K562 (cell line): ENCODE data around the gene MED31. TPM values are rescaled to one million over a fixed set of nuclear protein-coding genes. Genes with fewer than 3 reads are reported as not detected.

Experiments used
- ARID4B ChIP-seq: sonication (generic); formaldehyde crosslinking; IDR thresholded peaks from 2 replicates; pipeline ENCODE4 v1.8.0; 2022; ENCODE audit warnings: mild to moderate bottlenecking, missing genetic modification reagents
- ATF1 ChIP-seq, 2 experiments: fragments of 450-650 bp in 1 of 2; IDR thresholded peaks; 2 replicates each; pipeline ENCODE4 v1.6.1; 2016; ENCODE audit warnings: missing compliant biosample characterization in 1 of 2, missing genetic modification characterization in 1 of 2
- ATF7 ChIP-seq: fragments of 450-650 bp; IDR thresholded peaks from 2 replicates; pipeline ENCODE4 v1.7.1; 2014; ENCODE audit warnings: mild to moderate bottlenecking, moderate library complexity
- CCNT2 ChIP-seq: IDR thresholded peaks from 2 replicates; pipeline ENCODE4 v1.6.1; 2011; ENCODE audit warnings: borderline replicate concordance, low read depth, mild to moderate bottlenecking, moderate library complexity, mixed read lengths, low read length; ENCODE audit not compliant: insufficient read length; ENCODE audit errors: extremely low read depth
- EP400 ChIP-seq: fragments of 450-650 bp; IDR thresholded peaks from 2 replicates; pipeline ENCODE4 v1.6.1; 2017; ENCODE audit warnings: antibody characterized with exemption, mild to moderate bottlenecking, moderate library complexity
- FOXJ3 ChIP-seq: sonication (generic); formaldehyde crosslinking; IDR thresholded peaks from 2 replicates; pipeline ENCODE4 v1.4.0; 2020; ENCODE audit warnings: mild to moderate bottlenecking, missing genetic modification reagents
- FOXP1 ChIP-seq: sonication (generic); formaldehyde crosslinking; IDR thresholded peaks from 2 replicates; pipeline ENCODE4 v1.8.0; 2022; ENCODE audit warnings: mild to moderate bottlenecking, missing genetic modification reagents
- GABPA ChIP-seq: fragments of 200-800 bp; sonication (Bioruptor generic); conservative IDR thresholded peaks from 2 replicates; pipeline ENCODE4 v1.6.1; 2016; ENCODE audit warnings: low read depth, missing genetic modification characterization, missing compliant biosample characterization
- GABPB1 ChIP-seq: sonication (generic); formaldehyde crosslinking; IDR thresholded peaks from 2 replicates; pipeline ENCODE4 v1.8.0; 2022; ENCODE audit warnings: mild to moderate bottlenecking, missing genetic modification reagents
- HDAC1 ChIP-seq, 2 experiments: fragments of 450-650 bp; IDR thresholded peaks; 2 replicates each; pipeline ENCODE4 v1.6.1; 2016 to 2017; ENCODE audit warnings: inconsistent platforms in 1 of 2, mild to moderate bottlenecking in 1 of 2, moderate library complexity in 1 of 2
- HMBOX1 ChIP-seq: sonication (generic); IDR thresholded peaks from 2 replicates; pipeline ENCODE4 v1.6.1; 2016
- HMGN3 ChIP-seq: IDR thresholded peaks from 2 replicates; pipeline ENCODE4 v1.6.1; 2011; ENCODE audit warnings: borderline replicate concordance, low read depth, mild to moderate bottlenecking, mixed read lengths, low read length; ENCODE audit not compliant: insufficient read length; ENCODE audit errors: extremely low read depth
- KDM4B ChIP-seq, 2 experiments: fragments of 450-650 bp in 1 of 2; sonication (generic) in 1 of 2; IDR thresholded peaks; 2 replicates each; pipeline ENCODE4 v1.6.1; 2016 to 2017; ENCODE audit warnings: borderline replicate concordance in 2 of 2, antibody characterized with exemption in 1 of 2, low read depth in 1 of 2, mild to moderate bottlenecking in 1 of 2
- KDM5B ChIP-seq: fragments of 200-600 bp; sonication (generic); IDR thresholded peaks from 2 replicates; pipeline ENCODE4 v1.6.1; 2012; ENCODE audit warnings: low read depth, mild to moderate bottlenecking, moderate library complexity, low read length, control low read depth, inconsistent platforms; ENCODE audit not compliant: insufficient replicate concordance
- KLF10 ChIP-seq: fragments of 250-450 bp; sonication (Bioruptor Pico); IDR thresholded peaks from 2 replicates; pipeline ENCODE4 v1.6.1; 2021; ENCODE audit warnings: matching md5 sums
- MXI1 ChIP-seq: IDR thresholded peaks from 2 replicates; pipeline ENCODE4 v1.6.1; 2011; ENCODE audit warnings: low read depth, mild to moderate bottlenecking, improper control_type of control experiment, low read length
- PHF8 ChIP-seq: fragments of 200-600 bp; sonication (generic); IDR thresholded peaks from 2 replicates; pipeline ENCODE4 v1.6.1; 2012; ENCODE audit warnings: mixed run types, mild to moderate bottlenecking, inconsistent platforms, low read length, moderate library complexity, borderline replicate concordance
- POLR2G ChIP-seq: fragments of 200-400 bp; formaldehyde crosslinking; IDR thresholded peaks from 2 replicates; pipeline ENCODE4 v1.6.1; 2017; ENCODE audit warnings: low read depth, mild to moderate bottlenecking, antibody characterized with exemption, low read length, moderate library complexity
- SP1 ChIP-seq: sonication (generic); formaldehyde crosslinking; IDR thresholded peaks from 2 replicates; pipeline ENCODE4 v1.8.1; 2022; ENCODE audit warnings: mild to moderate bottlenecking, missing genetic modification reagents
- SRSF3 ChIP-seq: fragments of 200-400 bp; formaldehyde crosslinking; IDR thresholded peaks from 2 replicates; pipeline ENCODE4 v1.6.1; 2016; ENCODE audit warnings: mild to moderate bottlenecking, low read length, moderate library complexity; ENCODE audit not compliant: insufficient read depth
- TAF1 ChIP-seq: IDR thresholded peaks from 2 replicates; pipeline ENCODE4 v1.6.1; 2011; ENCODE audit warnings: mild to moderate bottlenecking, low read length, moderate library complexity; ENCODE audit not compliant: insufficient read depth, control insufficient read depth, severe bottlenecking; ENCODE audit errors: extremely low read depth
- TBP ChIP-seq: optimal IDR thresholded peaks from 2 replicates; pipeline ENCODE3; 2011; ENCODE audit warnings: low read depth, low read length, improper control_type of control experiment
- TCF7L2 ChIP-seq: fragments of 150-350 bp; IDR thresholded peaks from 2 replicates; pipeline ENCODE4 v1.6.1; 2016; ENCODE audit warnings: low read depth, mild to moderate bottlenecking, low read length, moderate library complexity
- polyA plus RNA-seq, 8 experiments: library from polyadenylated mRNA; depleted of rRNA in 4 of 8; stranded (reverse) in 5 of 8; unstranded in 3 of 8; fragments of >200 nt; fragmentation: Nextera tagmentation in 2 of 8; fragmentation: Illumina TruSeq in 1 of 8; extraction: Ambion mirVana in 2 of 8; extraction: Trizol in 1 of 8; gene quantifications; 2 replicates each; pipeline versions ENCODE4 v1.2.1 to v1.2.3, GENCODE V29; 2011 to 2014; ENCODE audit warnings: inconsistent platforms in 1 of 8, missing spikeins in 1 of 8
- total RNA-seq, 7 experiments: library from RNA; depleted of rRNA in 6 of 7; stranded (reverse); fragments of >200 nt in 6 of 7; fragmentation: Illumina TruSeq in 2 of 7; extraction: Trizol in 2 of 7; gene quantifications; 2 replicates each; pipeline versions ENCODE4 v1.2.1 to v1.2.3, GENCODE V29; 2011 to 2021; ENCODE audit warnings: low replicate concordance in 1 of 7

The MED31 gene
- total and polyA plus RNA-seq, 9 of the 15 experiments (the other 6 are each of a cell fraction or from before 2014, with no cell fraction given), result 6.4 to 39.9 (median 14.6) TPM

DNA sequence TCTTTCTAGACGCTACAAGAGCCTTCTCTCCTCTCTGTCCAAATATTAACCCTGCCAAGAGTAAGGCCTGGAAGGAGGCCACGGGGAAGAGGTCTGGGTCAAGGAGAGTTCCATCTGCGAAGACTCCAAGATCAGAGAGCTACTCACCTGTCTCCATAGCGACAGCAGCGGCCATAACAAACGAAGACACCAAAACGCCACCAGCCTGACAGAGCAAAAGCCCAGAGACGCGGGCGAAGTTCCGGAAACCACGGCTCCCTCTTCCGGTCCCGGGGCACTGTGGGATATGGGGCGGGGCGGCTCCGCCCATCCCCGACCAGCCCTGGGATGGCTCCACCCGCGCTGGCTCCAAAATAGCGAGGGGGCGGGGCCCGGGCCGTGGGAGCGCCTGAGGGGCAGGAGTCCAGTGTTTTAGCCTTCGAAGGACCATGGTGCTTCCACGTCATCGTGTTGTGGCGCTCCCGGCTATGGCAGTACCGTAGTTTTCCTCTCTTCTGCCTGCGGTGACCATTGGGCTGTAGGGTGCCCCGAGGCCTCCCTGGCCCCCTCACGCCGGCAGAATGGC lies at the start of gene MED31, which contains the start of gene C17orf100 (continued):
- TF ChIP-seq EP400 (peak; percentile 26; the same call in 1 of the 2 replicates), SP1 (CRISPR knock-in tag) (peak; percentile 78), POLR2G (peak; percentile 75), FOXP1 (CRISPR knock-in tag) (no peak), TBP (peak; percentile 41), CCNT2 (peak; percentile 35), TAF1 (peak; percentile 45), HMGN3 (peak; percentile 62), ARID4B (CRISPR knock-in tag) (0 out of 2 replicates have a peak, but pooled peaks have one; percentile 35), KDM5B (peak; percentile 65), HDAC1 (IDR thresholded peaks at IDR 0.05) (peak in 1 of 2 experiments; percentile 58; a peak in 1 of 4 replicates), ATF7 (peak; percentile 46; the same call in 1 of the 2 replicates), TCF7L2 (no peak), GABPB1 (CRISPR knock-in tag) (peak; percentile 79), KDM4B (IDR thresholded peaks at IDR 0.05; ENCODE audit: borderline replicate concordance in 2 of 2, low read depth in 1 of 2) (peak in 1 of 2 experiments; percentile 73; a peak in 1 of 4 replicates), ATF1 (CRISPR knock-in tag; IDR thresholded peaks at IDR 0.05) (no peak), ATF1 (tag; IDR thresholded peaks at IDR 0.05) (peak; percentile 61), GABPA (peak; percentile 93), KLF10 (CRISPR knock-in tag) (no peak), MXI1 (peak; percentile 69; the same call in 1 of the 2 replicates), FOXJ3 (CRISPR knock-in tag) (peak; percentile 71), SRSF3 (no peak), HMBOX1 (no peak), PHF8 (peak; percentile 67; the same call in 1 of the 2 replicates)
